Esophagus muscularis mucosa (tissue), 3 donors: ENCODE results near the gene TMEM179.

Source experiments
- POLR2A ChIP-seq: fragments of 450-650 bp; IDR thresholded peaks from one replicate; pipeline ENCODE4 v1.6.1; 2017; ENCODE audit warnings: antibody characterized with exemption, moderate library complexity, mild to moderate bottlenecking, low read depth
- POLR2AphosphoS5 ChIP-seq, 2 donors: sonication (generic); formaldehyde crosslinking; IDR thresholded peaks; one replicate each; pipeline ENCODE4 v1.6.1; 2017; ENCODE audit warnings: antibody characterized with exemption in 2 of 2
- TF ChIP-seq, protein P1 (sequence below), 3 experiments: fragments of 200-600 bp in 2 of 3; fragments of 450-650 bp in 1 of 3; sonication (generic) in 2 of 3; IDR thresholded peaks; one replicate each; pipeline ENCODE4 v1.5.1; 2017 to 2019; ENCODE audit warnings: antibody characterized with exemption in 3 of 3, mild to moderate bottlenecking in 2 of 3, moderate library complexity in 1 of 3

DNA sequence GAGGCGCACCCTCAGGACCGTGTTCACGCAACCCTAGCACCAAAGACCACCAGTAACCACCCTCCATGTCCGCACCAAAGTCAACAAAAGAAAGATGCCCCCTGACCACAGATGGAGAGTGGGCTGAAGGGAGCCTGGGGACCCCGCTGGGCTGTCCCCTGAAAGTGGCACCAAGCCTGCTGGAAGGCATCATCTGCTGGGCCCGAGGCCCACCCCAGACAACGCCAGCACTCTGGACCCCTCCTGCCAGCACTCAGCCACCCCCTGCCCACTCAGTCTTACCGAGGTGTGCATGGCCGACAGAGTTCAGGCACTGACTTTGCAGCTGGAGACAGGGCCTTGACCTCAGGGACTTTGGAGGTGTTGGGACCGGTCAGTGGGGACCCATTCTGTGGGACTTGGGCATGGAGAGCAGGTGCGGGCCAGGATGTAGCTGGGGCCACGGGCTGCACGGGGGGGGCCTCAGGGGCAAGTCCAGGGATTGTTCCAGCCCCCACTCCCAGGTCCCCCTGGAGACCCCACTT, 34.4 kb upstream of the TMEM179 start:
- TF ChIP-seq POLR2A (no peak), POLR2AphosphoS5 (IDR thresholded peaks at IDR 0.05) (no peak)
- TF ChIP-seq, protein P1, sequence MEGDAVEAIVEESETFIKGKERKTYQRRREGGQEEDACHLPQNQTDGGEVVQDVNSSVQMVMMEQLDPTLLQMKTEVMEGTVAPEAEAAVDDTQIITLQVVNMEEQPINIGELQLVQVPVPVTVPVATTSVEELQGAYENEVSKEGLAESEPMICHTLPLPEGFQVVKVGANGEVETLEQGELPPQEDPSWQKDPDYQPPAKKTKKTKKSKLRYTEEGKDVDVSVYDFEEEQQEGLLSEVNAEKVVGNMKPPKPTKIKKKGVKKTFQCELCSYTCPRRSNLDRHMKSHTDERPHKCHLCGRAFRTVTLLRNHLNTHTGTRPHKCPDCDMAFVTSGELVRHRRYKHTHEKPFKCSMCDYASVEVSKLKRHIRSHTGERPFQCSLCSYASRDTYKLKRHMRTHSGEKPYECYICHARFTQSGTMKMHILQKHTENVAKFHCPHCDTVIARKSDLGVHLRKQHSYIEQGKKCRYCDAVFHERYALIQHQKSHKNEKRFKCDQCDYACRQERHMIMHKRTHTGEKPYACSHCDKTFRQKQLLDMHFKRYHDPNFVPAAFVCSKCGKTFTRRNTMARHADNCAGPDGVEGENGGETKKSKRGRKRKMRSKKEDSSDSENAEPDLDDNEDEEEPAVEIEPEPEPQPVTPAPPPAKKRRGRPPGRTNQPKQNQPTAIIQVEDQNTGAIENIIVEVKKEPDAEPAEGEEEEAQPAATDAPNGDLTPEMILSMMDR (IDR thresholded peaks at IDR 0.05), result no peak
